H9 (cell line): ENCODE data around the gene INPP5A. TPM values are rescaled to one million over a fixed set of nuclear protein-coding genes. Genes with fewer than 3 reads are reported as not detected.

Experiments
- DNase-seq: peaks from one replicate; pipeline ENCODE4 v3.0.0-alpha.2; 2017
- H2AFZ ChIP-seq: one replicate; pipeline ENCODE4 v1.6.1; 2013; ENCODE audit warnings: mild to moderate bottlenecking, low read length, control low read depth, moderate library complexity
- H2AK5ac ChIP-seq: 2 replicates; pipeline ENCODE4 v1.6.1; 2013; ENCODE audit warnings: low read length, control low read depth, mixed read lengths; ENCODE audit not compliant: insufficient read length
- H2BK120ac ChIP-seq: one replicate; pipeline ENCODE4 v1.6.1; 2013; ENCODE audit warnings: low read depth, mild to moderate bottlenecking, low read length, control low read depth, inconsistent platforms; ENCODE audit not compliant: poor library complexity, severe bottlenecking
- H2BK12ac ChIP-seq: 2 replicates; pipeline ENCODE4 v1.6.1; 2013; ENCODE audit warnings: low read length, control low read depth, mixed read lengths, low read depth; ENCODE audit not compliant: insufficient read length
- H2BK15ac ChIP-seq: 2 replicates; pipeline ENCODE4 v1.6.1; 2013; ENCODE audit warnings: low read depth, low read length, control low read depth
- H2BK20ac ChIP-seq: one replicate; pipeline ENCODE4 v1.6.1; 2013; ENCODE audit warnings: low read depth, mild to moderate bottlenecking, low read length, control low read depth, inconsistent platforms; ENCODE audit not compliant: poor library complexity, severe bottlenecking
- H2BK5ac ChIP-seq: 2 replicates; pipeline ENCODE4 v1.6.1; 2013; ENCODE audit warnings: low read length, control low read depth, mixed read lengths; ENCODE audit not compliant: insufficient read length
- H3K14ac ChIP-seq: 2 replicates; pipeline ENCODE4 v1.6.1; 2013; ENCODE audit warnings: low read length, control low read depth; ENCODE audit not compliant: insufficient read depth
- H3K18ac ChIP-seq: 2 replicates; pipeline ENCODE4 v1.6.1; 2013; ENCODE audit warnings: low read depth, mild to moderate bottlenecking, mixed read lengths, low read length, control low read depth; ENCODE audit not compliant: insufficient read length
- H3K23ac ChIP-seq: 2 replicates; pipeline ENCODE4 v1.6.1; 2013; ENCODE audit warnings: low read length, control low read depth, mixed read lengths, low read depth; ENCODE audit not compliant: insufficient read length
- H3K23me2 ChIP-seq: 2 replicates; pipeline ENCODE4 v1.6.1; 2013; ENCODE audit warnings: low read depth, mild to moderate bottlenecking, mixed read lengths, low read length, control low read depth; ENCODE audit not compliant: insufficient read length, poor library complexity, severe bottlenecking
- H3K27ac ChIP-seq: 2 replicates; pipeline ENCODE4 v1.5.1; 2013; ENCODE audit warnings: low read length, control low read depth, mixed read lengths, low read depth; ENCODE audit not compliant: insufficient read length
- H3K27me3 ChIP-seq: 2 replicates; pipeline ENCODE4 v1.6.1; 2013; ENCODE audit warnings: low read length, control low read depth, inconsistent platforms; ENCODE audit not compliant: insufficient read depth
- H3K4ac ChIP-seq: 2 replicates; pipeline ENCODE4 v1.6.1; 2013; ENCODE audit warnings: low read depth, mild to moderate bottlenecking, control low read depth, inconsistent platforms, low read length, moderate library complexity
- H3K4me1 ChIP-seq: 2 replicates; pipeline ENCODE4 v1.6.1; 2013; ENCODE audit warnings: low read length, control low read depth, inconsistent platforms; ENCODE audit not compliant: insufficient read depth
- H3K4me2 ChIP-seq: 2 replicates; pipeline ENCODE4 v1.6.1; 2013; ENCODE audit warnings: low read length, control low read depth, mixed read lengths; ENCODE audit not compliant: insufficient read length, insufficient read depth
- H3K56ac ChIP-seq: 2 replicates; pipeline ENCODE4 v1.6.1; 2013; ENCODE audit warnings: low read depth, mild to moderate bottlenecking, mixed read lengths, low read length, control low read depth; ENCODE audit not compliant: insufficient read length
- H3K79me1 ChIP-seq: 2 replicates; pipeline ENCODE4 v1.6.1; 2013; ENCODE audit warnings: low read depth, mild to moderate bottlenecking, moderate library complexity, low read length, control low read depth, inconsistent platforms; ENCODE audit not compliant: insufficient read depth, poor library complexity, severe bottlenecking
- H3K79me2 ChIP-seq: 2 replicates; pipeline ENCODE4 v1.6.1; 2013; ENCODE audit warnings: low read length, control low read depth, inconsistent platforms; ENCODE audit not compliant: insufficient read depth
- H3K9ac ChIP-seq: 2 replicates; pipeline ENCODE4 v1.6.1; 2013; ENCODE audit warnings: low read length, control low read depth, mixed read lengths; ENCODE audit not compliant: insufficient read length; ENCODE audit errors: extremely low read depth
- H3K9me3 ChIP-seq: one replicate; pipeline ENCODE4 v1.6.1; 2013; ENCODE audit warnings: low read depth, low read length, inconsistent platforms; ENCODE audit not compliant: control insufficient read depth
- H3T11ph ChIP-seq: one replicate; pipeline ENCODE4 v1.6.1; 2013; ENCODE audit warnings: mild to moderate bottlenecking, low read length, control low read depth, inconsistent platforms
- H4K20me1 ChIP-seq: one replicate; pipeline ENCODE4 v1.6.1; 2013; ENCODE audit not compliant: control insufficient read depth, insufficient read length, insufficient read depth
- H4K5ac ChIP-seq: 2 replicates; pipeline ENCODE4 v1.6.1; 2013; ENCODE audit warnings: low read depth, mild to moderate bottlenecking, mixed read lengths, low read length, control low read depth; ENCODE audit not compliant: insufficient read length
- H4K8ac ChIP-seq: replicated peaks from 2 replicates; pipeline ENCODE4 v1.6.1; 2013; ENCODE audit warnings: low read length, control low read depth, mixed read lengths, low read depth; ENCODE audit not compliant: insufficient read length
- H4K91ac ChIP-seq: 2 replicates; pipeline ENCODE4 v1.6.1; 2013; ENCODE audit warnings: low read depth, mild to moderate bottlenecking, moderate library complexity, mixed read lengths, low read length, control low read depth; ENCODE audit not compliant: insufficient read length
- H3K27ac Mint-ChIP-seq, 3 experiments: 2 replicates in 2 of 3; 3 replicates in 1 of 3; pipeline ENCODE4 v1.8.0; 2020 to 2021; ENCODE audit warnings: mixed read lengths in 3 of 3, mild to moderate bottlenecking in 1 of 3, moderate library complexity in 1 of 3
- H3K27me3 Mint-ChIP-seq: 2 replicates; pipeline ENCODE4 v1.8.0; 2021; ENCODE audit warnings: low read depth, mild to moderate bottlenecking, moderate library complexity, mixed read lengths
- H3K36me3 Mint-ChIP-seq, 3 experiments: 2 replicates in 2 of 3; 3 replicates in 1 of 3; pipeline ENCODE4 v1.8.0; 2020 to 2021; ENCODE audit warnings: low read depth in 3 of 3, mixed read lengths in 3 of 3; ENCODE audit not compliant: insufficient read depth in 1 of 3
- H3K4me1 Mint-ChIP-seq, 2 experiments: 2 replicates each; pipeline ENCODE4 v1.8.0; 2020; ENCODE audit warnings: mixed read lengths in 2 of 2
- H3K4me3 Mint-ChIP-seq, 2 experiments: 2 replicates in 1 of 2; 3 replicates in 1 of 2; pipeline ENCODE4 v1.8.0; 2020 to 2021; ENCODE audit warnings: mild to moderate bottlenecking in 2 of 2, mixed read lengths in 2 of 2, moderate library complexity in 1 of 2
- H3K9me3 Mint-ChIP-seq, 2 experiments: 2 replicates in 1 of 2; 3 replicates in 1 of 2; pipeline ENCODE4 v1.8.0; 2020; ENCODE audit warnings: mild to moderate bottlenecking in 2 of 2, mixed read lengths in 2 of 2, moderate library complexity in 1 of 2
- WGBS: extraction: QIAGEN DNeasy Blood & Tissue Kit; methylation state at CpG from one replicate; pipeline ENCODE4 v1.1.7; 2013; ENCODE audit warnings: missing lambda C conversion rate, low lambda C conversion rate, mixed read lengths; ENCODE audit not compliant: insufficient read length; ENCODE audit errors: extremely low coverage; 5-methylcytosine and 5-hydroxymethylcytosine counted together
- total RNA-seq: library from RNA; stranded (reverse); gene quantifications from 2 replicates; pipeline ENCODE4 v1.2.1, GENCODE V29; 2021
- TF ChIP-seq, protein P1 (sequence below): fragments of 200-600 bp; sonication (generic); conservative IDR thresholded peaks from 3 replicates; pipeline ENCODE4 v1.8.0; 2021; ENCODE audit warnings: antibody characterized with exemption, mild to moderate bottlenecking

The INPP5A gene
- total RNA-seq, 1 experiment from 2014 or later = 17.7 TPM

DNA sequence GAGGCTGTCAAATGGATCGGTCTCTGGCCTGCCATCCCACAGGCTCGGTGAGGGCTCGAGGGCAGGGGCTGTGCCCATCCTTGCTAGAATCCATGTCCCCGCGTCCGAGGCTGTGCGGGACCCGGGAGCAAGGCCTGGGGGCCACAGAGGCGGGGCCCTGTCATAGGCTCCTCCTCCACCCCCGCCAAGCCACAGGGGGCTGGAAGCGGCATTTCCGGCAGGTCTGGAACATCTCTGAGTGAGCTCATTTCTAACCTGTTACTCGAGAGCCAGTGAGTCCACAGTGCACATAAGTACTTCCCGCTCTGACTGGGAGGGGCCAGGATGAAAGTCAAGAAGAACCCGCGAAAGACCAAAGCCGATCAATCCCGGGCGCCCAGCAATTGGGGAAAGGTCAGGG lies 190.7 kb downstream of the INPP5A start:
- Histone ChIP-seq H2BK120ac (no peak overlapping the region), H2BK20ac (no peak overlapping the region), H3K4ac (no peak overlapping the region), H3K18ac (no peak overlapping the region), H2AK5ac (no peak overlapping the region), H2BK12ac (no peak overlapping the region), H3K4me1 (no peaks in the 10 kb centered on the region), H3K27me3 (no peaks in the 10 kb centered on the region), H3K23ac (no peak overlapping the region), H2BK5ac (no peak overlapping the region), H4K8ac (no peak overlapping the region), H3K14ac (no peak overlapping the region), H3K56ac (no peak overlapping the region), H3K27ac (no peak overlapping the region), H3K23me2 (no peaks in the 10 kb centered on the region), H3K79me1 (no peaks in the 10 kb centered on the region), H3T11ph (no peak overlapping the region), H4K20me1 (no peaks in the 10 kb centered on the region), H2BK15ac (no peak overlapping the region), H3K4me2 (no peak overlapping the region), H2AFZ (no peak overlapping the region), H3K79me2 (no peaks in the 10 kb centered on the region), H3K9me3 (no peaks in the 10 kb centered on the region), H4K91ac (no peak overlapping the region), H3K9ac (no peak overlapping the region), H4K5ac (no peak overlapping the region)
- H3K36me3 Mint-ChIP-seq = no peaks in the 10 kb centered on the region; a peak in 1 of 7 replicates
- no CpG with 5 or more reads among the region's 19 CpGs for WGBS
- H3K27ac Mint-ChIP-seq = no peak overlapping the region
- no peak overlapping the region for H3K4me3 Mint-ChIP-seq
- TF ChIP-seq, protein P1, sequence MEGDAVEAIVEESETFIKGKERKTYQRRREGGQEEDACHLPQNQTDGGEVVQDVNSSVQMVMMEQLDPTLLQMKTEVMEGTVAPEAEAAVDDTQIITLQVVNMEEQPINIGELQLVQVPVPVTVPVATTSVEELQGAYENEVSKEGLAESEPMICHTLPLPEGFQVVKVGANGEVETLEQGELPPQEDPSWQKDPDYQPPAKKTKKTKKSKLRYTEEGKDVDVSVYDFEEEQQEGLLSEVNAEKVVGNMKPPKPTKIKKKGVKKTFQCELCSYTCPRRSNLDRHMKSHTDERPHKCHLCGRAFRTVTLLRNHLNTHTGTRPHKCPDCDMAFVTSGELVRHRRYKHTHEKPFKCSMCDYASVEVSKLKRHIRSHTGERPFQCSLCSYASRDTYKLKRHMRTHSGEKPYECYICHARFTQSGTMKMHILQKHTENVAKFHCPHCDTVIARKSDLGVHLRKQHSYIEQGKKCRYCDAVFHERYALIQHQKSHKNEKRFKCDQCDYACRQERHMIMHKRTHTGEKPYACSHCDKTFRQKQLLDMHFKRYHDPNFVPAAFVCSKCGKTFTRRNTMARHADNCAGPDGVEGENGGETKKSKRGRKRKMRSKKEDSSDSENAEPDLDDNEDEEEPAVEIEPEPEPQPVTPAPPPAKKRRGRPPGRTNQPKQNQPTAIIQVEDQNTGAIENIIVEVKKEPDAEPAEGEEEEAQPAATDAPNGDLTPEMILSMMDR = no peak
- H3K4me1 Mint-ChIP-seq = no peaks in the 10 kb centered on the region
- DNase-seq = no peak
- no peaks in the 10 kb centered on the region for H3K27me3 Mint-ChIP-seq
- H3K9me3 Mint-ChIP-seq = no peaks in the 10 kb centered on the region
